Renal cortical epithelial cell (primary cell): Measurements from ENCODE around the gene CD74. TPM values are rescaled to one million over a fixed set of nuclear protein-coding genes. Genes with fewer than 3 reads are reported as not detected.
"Not testable (repeated sequence)": the region's sequence is repeated elsewhere in the genome, so short reads cannot be mapped to it uniquely, and the experiment has no call there.

Source experiments
- DNase-seq: peaks from one replicate; pipeline ENCODE4 v3.0.0-alpha.2; 2011; ENCODE audit warnings: low read depth
- total RNA-seq: library from RNA; depleted of rRNA; stranded (reverse); fragments of >200 nt; gene quantifications from 2 replicates; pipeline ENCODE4 v1.2.3, GENCODE V29; 2014

The CD74 gene
- total RNA-seq, 1 donor from 2014 or later, result 42.5 TPM

DNA sequence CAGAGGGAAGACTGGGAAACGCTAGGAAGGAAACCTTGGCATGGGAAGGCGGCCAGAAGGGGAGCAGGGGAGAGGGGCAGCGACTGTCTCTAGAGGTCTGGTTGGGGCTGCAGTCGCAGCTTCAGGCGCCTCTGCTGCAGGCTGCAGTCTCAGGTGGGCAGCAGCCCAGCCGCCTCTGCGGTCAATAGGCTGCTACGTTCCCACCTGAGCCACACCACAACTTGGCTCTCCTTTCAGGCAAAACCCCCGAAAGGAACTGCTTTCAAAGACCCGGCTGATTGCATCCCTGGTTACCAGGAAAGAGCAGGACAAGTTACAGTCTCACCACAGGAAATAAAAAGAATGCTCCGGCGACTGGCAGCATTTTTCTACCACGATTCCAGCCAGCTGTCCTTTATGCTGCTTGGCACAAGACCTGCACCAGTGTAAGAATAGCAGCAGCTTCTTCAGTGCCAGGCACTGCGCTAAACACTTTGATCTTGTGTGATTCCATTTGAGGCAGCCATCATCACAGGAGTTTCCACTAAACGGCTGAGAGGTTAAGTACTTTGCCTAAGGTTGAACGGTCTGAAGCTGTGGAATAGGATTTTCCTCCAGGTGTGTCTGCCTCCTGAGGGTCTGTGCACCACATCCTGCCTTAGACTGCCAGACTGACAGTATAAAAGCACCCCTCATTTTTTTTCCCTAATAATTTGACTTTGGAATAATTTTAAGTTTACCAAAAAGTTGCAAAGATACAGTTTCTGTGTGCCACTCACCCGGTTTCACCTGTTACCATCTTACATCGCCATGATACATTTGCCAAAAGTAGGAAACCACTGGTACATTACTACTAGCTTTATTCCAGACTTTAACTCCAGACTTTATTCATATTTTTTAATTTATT lies 29.3 kb upstream of the CD74 start:
- no peak for DNase-seq

DNA sequence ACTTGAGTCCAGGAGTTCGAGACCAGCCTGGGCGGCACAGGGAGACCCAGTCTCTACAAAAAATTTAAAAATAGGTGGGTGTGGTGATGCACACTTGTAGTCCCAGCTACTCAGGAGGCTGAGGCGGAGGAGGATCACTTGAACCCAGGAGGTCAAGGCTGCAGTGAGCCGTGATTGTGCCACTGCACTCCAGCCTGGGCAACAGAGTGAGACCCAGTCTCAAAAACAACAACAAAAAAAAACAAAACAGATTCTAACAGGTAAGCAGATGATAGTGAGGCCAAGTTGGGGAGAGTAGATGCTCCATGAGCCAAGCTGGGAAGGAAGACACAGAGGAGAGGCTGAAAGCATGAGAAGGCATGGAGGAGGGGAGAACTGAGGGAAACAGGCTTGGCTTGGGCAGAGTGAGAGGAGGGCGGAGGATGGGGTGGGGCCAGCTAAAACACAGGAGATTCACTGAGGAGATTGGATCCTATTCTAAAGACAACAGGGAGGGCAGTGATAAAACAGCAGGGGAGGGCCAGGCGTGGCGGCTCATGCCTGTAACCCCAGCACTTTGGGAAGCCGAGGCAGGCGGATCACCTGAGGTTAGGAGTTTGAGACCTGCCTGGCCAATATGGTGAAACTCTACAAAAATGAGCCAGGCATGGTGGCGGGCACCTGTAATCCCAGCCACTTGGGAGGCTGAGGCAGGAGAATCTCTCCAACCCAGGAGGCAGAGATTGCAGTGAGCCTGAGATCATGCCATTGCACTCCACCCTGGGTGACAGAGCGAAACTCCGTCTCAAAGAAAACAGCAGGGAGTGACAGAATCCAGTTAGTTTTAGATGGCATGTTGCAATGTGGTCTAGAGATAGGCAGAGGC lies 28.5 kb upstream of the CD74 start:
- DNase-seq, result no peak

GRCh38 chr5:150438873-150439546 lies 26.3 kb upstream of the CD74 start:
- DNase-seq, result peak; percentile 32

DNA sequence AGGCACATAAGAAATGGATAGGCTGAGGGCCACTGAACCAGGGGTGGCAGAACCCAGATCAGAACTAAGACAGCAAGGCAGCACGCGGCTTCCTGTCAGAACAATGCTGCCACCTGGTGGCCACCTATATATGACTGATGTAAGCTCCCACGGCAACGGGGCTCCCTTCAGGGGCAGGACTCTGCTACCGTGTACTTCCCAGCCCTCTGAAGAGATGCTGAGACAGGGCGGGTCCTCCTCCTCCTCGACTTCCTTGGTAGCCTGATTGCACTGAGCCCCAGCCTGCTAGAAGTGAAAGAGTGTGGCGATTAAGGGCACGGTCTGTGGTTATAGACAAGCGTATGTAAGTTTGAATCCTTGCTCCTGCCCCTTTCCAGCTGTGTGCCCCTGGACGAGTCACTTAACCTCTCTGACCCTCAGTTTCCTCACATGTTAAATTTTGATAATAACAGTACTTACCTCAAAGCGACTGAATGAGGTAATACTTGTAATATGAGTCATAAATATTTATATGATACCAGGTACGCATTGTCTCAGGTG lies 23.5 kb upstream of the CD74 start:
- DNase-seq, result peak; percentile 69

- DNase-seq, result no peak
Observed at GRCh38 chr5:150434464-150434863, 21.8 kb upstream of the CD74 start.

DNA sequence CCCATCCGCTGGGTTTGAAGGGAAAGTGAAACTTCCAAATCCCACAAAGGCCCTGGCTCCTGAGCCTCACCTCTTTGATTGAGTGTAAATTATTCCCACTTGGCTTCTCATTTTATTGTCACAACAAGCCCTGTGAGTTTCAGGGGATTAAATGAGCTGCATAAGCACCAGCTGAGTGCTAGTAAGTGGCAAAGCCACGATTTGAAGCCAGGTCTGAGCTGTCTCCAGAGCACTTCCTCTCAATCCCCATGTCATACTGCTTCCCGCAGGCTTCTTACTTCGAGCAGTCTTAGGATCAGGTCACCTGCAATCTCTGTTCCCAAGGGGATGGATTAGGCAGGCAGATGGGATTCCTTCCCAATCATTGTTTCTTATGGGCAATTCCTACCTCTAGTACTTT lies 18.9 kb upstream of the CD74 start:
- DNase-seq, result no peak

DNA sequence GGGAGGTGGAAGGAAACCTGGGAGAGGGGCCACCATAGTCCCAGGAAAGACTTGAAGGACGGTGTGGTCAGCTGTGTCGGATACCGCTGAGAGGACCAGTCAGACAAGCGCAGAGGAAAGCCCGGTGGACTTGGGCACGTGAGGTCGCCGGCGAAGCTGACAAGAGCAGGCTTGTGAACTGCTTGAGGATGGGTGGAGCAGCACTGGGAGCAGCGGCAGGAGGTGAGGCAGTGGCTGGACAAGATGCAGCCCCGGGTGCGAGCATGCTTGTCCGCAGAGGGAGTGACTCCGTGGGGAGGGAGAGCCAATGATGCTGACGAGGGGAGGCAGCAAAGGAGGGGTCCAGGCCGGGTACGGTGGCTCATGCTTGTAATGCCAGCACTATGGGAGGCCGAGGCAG lies 18.3 kb upstream of the CD74 start:
- no peak for DNase-seq

- no peak for DNase-seq
Observed at GRCh38 chr5:150429410-150429873, 16.7 kb upstream of the CD74 start.

- DNase-seq, result no peak
Observed at GRCh38 chr5:150428978-150429377, 16.3 kb upstream of the CD74 start.

DNA sequence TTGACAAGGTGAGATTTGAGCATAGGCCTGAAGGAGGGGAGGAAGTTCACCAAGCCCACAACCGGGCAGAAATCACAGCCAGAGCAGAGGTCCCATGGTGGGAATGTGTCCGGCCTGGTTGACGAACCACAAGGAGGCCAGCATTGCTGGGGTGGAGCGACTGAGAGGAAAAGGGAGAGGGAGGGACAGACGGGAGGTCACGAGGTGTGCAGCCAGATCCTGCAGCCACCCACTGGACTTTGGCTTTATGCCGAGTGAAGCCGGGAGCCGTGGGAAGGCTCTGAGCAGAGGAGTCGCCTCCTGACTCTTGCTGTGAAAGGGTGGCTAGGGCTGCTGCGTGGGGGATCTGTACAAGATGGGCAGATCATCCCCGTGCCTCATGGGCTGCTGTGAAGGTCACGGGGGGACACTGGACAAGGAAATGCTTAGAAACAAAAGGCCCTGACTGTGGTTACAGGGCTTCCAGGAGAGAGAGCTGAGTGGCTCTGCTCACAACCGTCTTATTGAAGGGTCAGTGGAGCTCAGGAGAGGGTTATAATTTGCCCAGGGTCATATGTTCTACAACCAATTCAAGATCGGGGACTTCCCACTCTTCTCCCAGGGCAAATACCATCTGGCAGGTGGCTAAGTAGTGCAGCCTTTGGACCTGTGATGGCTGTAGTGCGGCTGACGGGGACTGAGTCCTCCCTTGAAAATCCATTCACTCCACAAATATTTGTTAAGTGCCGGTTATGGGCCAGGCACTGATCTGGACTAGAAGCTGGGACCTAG lies 15.6 kb upstream of the CD74 start:
- DNase-seq, result peak; percentile 81

DNA sequence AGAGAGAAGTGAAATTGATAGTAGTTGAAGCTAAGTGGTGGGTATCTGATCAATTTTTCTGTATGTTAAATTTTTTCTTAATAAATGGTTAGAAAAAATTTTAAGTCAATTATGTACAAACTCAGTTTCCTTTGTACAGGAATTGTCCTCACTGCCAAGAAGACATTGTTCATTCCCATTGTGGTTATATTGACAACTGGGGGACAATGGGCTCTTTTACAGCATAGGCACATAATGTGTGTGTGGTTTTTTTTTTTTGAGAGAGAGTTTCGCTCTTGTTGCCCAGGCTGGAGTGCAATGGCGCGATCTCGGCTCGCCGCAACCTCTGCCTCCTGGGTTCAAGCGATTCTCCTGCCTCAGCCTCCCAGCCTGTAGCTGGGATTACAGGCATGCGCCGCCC lies 13.5 kb upstream of the CD74 start:
- not testable (repeated sequence) for DNase-seq

DNA sequence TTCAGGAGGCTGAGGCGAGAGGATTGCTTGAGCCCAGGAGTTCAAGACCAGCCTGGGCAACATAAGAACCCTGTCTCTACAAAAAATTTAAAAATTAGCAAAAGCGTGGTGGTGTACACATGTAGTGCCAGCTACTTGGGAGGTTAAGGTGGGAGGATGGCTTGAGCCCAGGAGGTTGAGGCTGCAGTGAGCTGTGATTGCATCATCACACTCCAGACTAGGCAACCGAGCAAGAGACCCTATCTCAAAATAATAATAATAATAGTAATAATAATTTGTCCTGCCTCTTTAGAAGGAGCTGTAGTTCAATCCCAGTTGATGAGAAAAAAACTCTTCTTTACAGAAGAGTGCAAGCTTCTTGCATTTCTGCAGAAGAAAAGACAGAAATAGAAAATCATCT lies 10.0 kb upstream of the CD74 start:
- no peak for DNase-seq

DNA sequence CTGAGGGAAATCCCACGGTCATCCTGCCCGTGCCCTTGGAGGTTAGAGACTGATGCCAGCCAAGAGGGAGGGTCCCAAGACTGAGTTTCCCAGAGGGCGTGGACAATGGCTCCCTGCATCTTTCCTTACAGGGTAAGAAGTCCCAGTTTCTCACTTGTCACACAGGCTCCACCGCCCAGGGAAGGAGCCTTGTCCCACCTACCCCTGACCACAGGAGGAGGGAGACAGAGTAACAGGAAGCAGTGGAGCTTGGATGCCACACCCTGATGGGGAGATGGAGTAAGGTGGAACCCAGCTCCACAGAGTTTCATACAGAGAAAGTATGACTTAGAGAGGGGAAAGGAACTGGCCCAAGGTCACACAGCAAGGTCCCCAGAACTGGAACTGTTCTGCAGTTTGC lies 9.4 kb upstream of the CD74 start:
- no peak for DNase-seq

GRCh38 chr5:150419630-150420270 lies 7.0 kb upstream of the CD74 start:
- DNase-seq, result peak; percentile 27

- not testable (repeated sequence) for DNase-seq
Observed at GRCh38 chr5:150413902-150414790, 1.4 kb upstream of the CD74 start.

GRCh38 chr5:150413176-150413901 lies 629 bp upstream of the CD74 start:
- DNase-seq, result no peak

DNA sequence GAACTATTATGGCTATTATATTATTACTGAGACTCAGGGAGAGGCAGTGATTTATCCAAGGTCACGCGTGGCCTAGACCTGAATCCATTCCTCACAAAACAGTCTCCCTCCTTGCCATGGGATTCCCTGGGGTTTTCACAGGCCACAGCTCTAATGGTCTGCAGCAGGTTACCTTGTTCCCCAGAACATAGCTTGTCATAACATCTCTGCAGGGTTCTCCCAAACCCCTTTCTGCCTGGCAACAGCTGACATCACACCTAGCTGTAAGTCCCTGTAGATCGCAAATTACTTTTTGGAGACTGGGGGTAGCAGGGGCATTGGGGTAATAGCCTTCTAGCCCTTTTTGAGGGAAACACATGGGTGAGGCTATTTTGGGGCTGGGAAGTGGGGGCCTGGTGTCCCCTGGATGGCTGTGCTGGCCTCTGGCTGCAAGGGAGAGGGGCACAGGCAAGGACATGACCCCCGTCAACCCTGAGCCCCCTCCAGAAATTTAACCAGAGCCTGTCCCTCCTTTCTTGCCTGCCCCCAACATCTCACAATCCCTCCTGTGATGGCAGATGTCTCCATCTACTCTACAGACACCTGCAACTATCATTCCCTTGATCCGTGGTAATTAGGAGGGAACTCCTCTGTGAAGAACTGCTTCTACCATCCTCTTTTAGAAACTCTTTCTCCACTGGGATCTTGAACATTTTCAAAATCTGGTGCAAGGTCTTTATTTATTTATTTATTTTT lies 1.3 kb downstream of the CD74 start:
- peak; percentile 39 for DNase-seq
